GM12891 (cell line): Measurements from ENCODE around the gene DOK4.

Source experiments
- PAX5 ChIP-seq: IDR thresholded peaks from 2 replicates; pipeline ENCODE4 v1.6.1; 2011; ENCODE audit warnings: low read length, moderate library complexity, mild to moderate bottlenecking; ENCODE audit not compliant: insufficient read depth, severe bottlenecking
- POLR2A ChIP-seq: IDR thresholded peaks from 2 replicates; pipeline ENCODE4 v1.6.1; 2011; ENCODE audit warnings: low read depth, low read length, control low read depth
- POLR2AphosphoS5 ChIP-seq: IDR thresholded peaks from 2 replicates; pipeline ENCODE4 v1.6.1; 2011; ENCODE audit warnings: low read depth, low read length, control low read depth
- POU2F2 ChIP-seq: IDR thresholded peaks from 2 replicates; pipeline ENCODE4 v1.6.1; 2011; ENCODE audit warnings: low read depth, mild to moderate bottlenecking, control low read depth, low read length, moderate library complexity
- SPI1 ChIP-seq: IDR thresholded peaks from 2 replicates; pipeline ENCODE4 v1.6.1; 2011; ENCODE audit warnings: low read depth, low read length, control low read depth
- TAF1 ChIP-seq: IDR thresholded peaks from 2 replicates; pipeline ENCODE4 v1.6.1; 2011; ENCODE audit warnings: low read depth, low read length, control low read depth

DNA sequence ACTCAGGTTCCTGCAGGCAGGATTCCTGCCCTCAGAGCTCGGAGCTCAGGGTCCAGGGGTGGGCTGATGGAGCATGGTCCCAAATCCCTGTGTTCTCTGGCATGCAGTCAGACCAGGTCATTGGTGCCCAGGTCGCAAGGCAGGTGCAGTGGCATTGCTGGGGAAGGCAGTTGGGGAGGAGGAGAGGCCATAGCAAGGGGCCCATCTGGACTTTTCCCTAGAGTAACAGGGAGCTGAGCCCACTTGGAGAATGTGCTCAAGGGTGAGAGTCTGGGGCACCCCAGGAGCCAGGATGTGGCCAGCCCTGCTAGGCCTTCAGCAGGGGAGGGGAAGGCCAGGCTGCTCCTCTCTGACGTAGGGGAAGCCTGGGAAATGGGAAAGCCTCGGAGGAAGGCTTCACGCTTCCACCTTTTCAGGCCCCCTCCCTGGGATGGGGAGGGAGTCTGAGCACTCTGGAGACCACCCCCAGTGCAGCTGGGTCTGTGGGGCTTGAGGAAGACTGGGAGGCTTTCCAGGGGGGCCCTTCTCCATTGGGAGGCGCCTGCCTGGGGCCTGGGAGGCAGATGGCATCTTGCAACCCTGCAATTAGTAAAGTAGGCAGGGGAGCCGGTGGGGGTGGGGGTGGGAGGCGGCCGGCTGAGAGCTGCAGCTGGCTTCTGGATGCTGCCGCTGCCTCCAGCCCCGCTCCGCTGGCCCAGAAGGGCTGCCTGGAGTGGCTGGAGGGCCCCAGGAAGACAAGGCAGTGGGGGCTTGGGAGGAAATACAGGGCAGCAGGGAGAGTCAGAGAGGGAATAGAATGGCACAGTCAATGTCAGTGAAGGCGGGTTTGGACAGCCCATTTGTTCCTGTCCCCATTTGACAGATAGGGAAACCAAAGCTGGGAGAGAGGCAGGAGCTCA is 21.1 kb upstream of the DOK4 start:
- TF ChIP-seq TAF1 (no peak), POLR2A (no peak), POLR2AphosphoS5 (no peak), SPI1 (no peak), PAX5 (no peak), POU2F2 (no peak)
